Activated CD4-positive, CD25-positive, alpha-beta regulatory T cell treated with anti-CD3 and anti-CD28 coated beads, Interleukin-2, amount 50 U/mL, for 72 hours (primary cell): ENCODE data around the gene SPOCK2.

ENCODE experiments used
- DNase-seq: peaks from one replicate; pipeline ENCODE4 v3.0.0; 2021

Gene SPOCK2

GRCh38 chr10:72026278-72027111, 61.9 kb downstream of the SPOCK2 start:
- DNase-seq: no peak

- DNase-seq: no peak
These were observed 62.5 kb downstream of the SPOCK2 start for GRCh38 chr10:72025832-72026231.

- DNase-seq: no peak
These were observed 63.0 kb downstream of the SPOCK2 start for GRCh38 chr10:72025400-72025799.

- no peak for DNase-seq
These were observed 63.8 kb downstream of the SPOCK2 start for GRCh38 chr10:72024596-72024995.

- DNase-seq: no peak
These were observed 66.1 kb downstream of the SPOCK2 start for GRCh38 chr10:72022228-72022627.

GRCh38 chr10:72020914-72021809, 67.2 kb downstream of the SPOCK2 start:
- DNase-seq: no peak

GRCh38 chr10:72019085-72019876, 69.1 kb downstream of the SPOCK2 start:
- no peak for DNase-seq

- DNase-seq: no peak
These were observed 71.6 kb downstream of the SPOCK2 start for GRCh38 chr10:72016608-72017300.

GRCh38 chr10:72015841-72016240, 72.5 kb downstream of the SPOCK2 start:
- no peak for DNase-seq

GRCh38 chr10:72014785-72015480, 73.4 kb downstream of the SPOCK2 start:
- no peak for DNase-seq

- no peak for DNase-seq
These were observed 74.2 kb downstream of the SPOCK2 start for GRCh38 chr10:72014197-72014596.

GRCh38 chr10:72013202-72013945, 75.0 kb downstream of the SPOCK2 start:
- DNase-seq: no peak

- no peak for DNase-seq
These were observed 75.6 kb downstream of the SPOCK2 start for GRCh38 chr10:72012796-72013195.

GRCh38 chr10:72011976-72012512, 76.3 kb downstream of the SPOCK2 start:
- DNase-seq: no peak

GRCh38 chr10:72011468-72011867, 76.9 kb downstream of the SPOCK2 start:
- DNase-seq: no peak

GRCh38 chr10:72011016-72011415, 77.3 kb downstream of the SPOCK2 start:
- DNase-seq: no peak

GRCh38 chr10:72010234-72010973, 77.9 kb downstream of the SPOCK2 start:
- no peak for DNase-seq

- no peak for DNase-seq
These were observed 78.8 kb downstream of the SPOCK2 start for GRCh38 chr10:72009425-72010081.

- no peak for DNase-seq
These were observed 79.3 kb downstream of the SPOCK2 start for GRCh38 chr10:72009051-72009424.
